Measurements from ENCODE around the gene EPX.

EPX gene

GRCh38 chr17:58187063-58187462, 5.5 kb upstream of the EPX start:
- TF ChIP-seq SIN3A (IDR thresholded peaks at IDR 0.05; ENCODE audit: borderline replicate concordance, insufficient read depth, low read length), result no peak
- no peak for TF ChIP-seq FOXP2 (optimal IDR thresholded peaks at IDR 0.05; ENCODE audit: borderline replicate concordance, extremely low read depth, extremely low read length, insufficient read depth)
- TF ChIP-seq TAF1 (IDR thresholded peaks at IDR 0.05; ENCODE audit: borderline replicate concordance, insufficient read depth, low read length), result no peak
- TF ChIP-seq POLR2AphosphoS5 (IDR thresholded peaks at IDR 0.05; ENCODE audit: low read depth, low read length), result no peak
- no peak for TF ChIP-seq REST (IDR thresholded peaks at IDR 0.05; ENCODE audit: insufficient read depth in 1 of 2, low read depth in 2 of 2, low read length in 2 of 2)

GRCh38 chr17:58187675-58188074, 4.9 kb upstream of the EPX start:
- no peak for TF ChIP-seq SIN3A (IDR thresholded peaks at IDR 0.05; ENCODE audit: borderline replicate concordance, insufficient read depth, low read length)
- TF ChIP-seq REST (IDR thresholded peaks at IDR 0.05; ENCODE audit: insufficient read depth in 1 of 2, low read depth in 2 of 2, low read length in 2 of 2), result peak; percentile 48 to 85; a peak in 2 of 4 replicates

DNA sequence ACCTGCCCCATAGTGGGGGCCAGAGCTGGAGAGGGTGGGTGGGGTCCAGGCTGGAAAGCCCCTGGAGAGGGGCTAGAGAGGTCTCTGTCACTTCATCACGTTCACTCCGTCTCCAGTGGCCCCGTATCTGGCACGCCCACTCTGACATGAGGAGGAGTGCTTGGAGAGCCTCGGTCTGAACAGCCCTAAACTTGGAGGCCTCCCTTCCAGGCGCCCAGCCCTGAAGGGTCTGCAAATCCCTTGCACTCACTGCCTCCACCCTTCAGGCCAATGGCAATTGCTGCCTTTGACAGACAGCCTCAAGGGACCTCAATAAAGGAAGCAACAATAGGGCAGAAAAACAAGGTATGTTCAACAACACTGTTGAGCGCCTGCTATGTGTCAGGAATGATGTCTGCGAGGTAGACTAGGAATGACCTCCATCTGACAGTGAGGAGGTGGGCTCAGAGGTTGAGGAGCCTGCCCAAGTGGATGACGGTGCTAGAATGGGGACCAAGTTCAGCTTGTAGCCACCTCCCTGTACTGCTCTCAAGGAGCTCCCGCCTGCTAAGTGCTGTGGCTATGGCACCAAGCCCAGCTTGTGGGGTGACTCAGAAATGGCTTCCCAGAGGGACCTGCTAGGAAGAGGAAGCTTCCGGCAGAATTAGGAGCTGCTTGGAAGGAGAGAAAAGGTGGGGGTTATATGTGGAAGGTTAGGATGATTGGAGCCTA, 2.9 kb upstream of the EPX start:
- TF ChIP-seq TAF1 (IDR thresholded peaks at IDR 0.05; ENCODE audit: borderline replicate concordance, insufficient read depth, low read length), result no peak
- no peak for TF ChIP-seq FOXP2 (optimal IDR thresholded peaks at IDR 0.05; ENCODE audit: borderline replicate concordance, extremely low read depth, extremely low read length, insufficient read depth)
- TF ChIP-seq SIN3A (IDR thresholded peaks at IDR 0.05; ENCODE audit: borderline replicate concordance, insufficient read depth, low read length), result no peak
- no peak for TF ChIP-seq POLR2AphosphoS5 (IDR thresholded peaks at IDR 0.05; ENCODE audit: low read depth, low read length)
- no peak for TF ChIP-seq REST (IDR thresholded peaks at IDR 0.05; ENCODE audit: insufficient read depth in 1 of 2, low read depth in 2 of 2, low read length in 2 of 2)

- TF ChIP-seq SIN3A (IDR thresholded peaks at IDR 0.05; ENCODE audit: borderline replicate concordance, insufficient read depth, low read length) (no peak), POLR2AphosphoS5 (IDR thresholded peaks at IDR 0.05; ENCODE audit: low read depth, low read length) (no peak), FOXP2 (optimal IDR thresholded peaks at IDR 0.05; ENCODE audit: borderline replicate concordance, extremely low read depth, extremely low read length, insufficient read depth) (no peak), TAF1 (IDR thresholded peaks at IDR 0.05; ENCODE audit: borderline replicate concordance, insufficient read depth, low read length) (no peak), REST (IDR thresholded peaks at IDR 0.05; ENCODE audit: insufficient read depth in 1 of 2, low read depth in 2 of 2, low read length in 2 of 2) (no peak)
These were observed 1.2 kb upstream of the EPX start for GRCh38 chr17:58191241-58191896.
